Gastrocnemius medialis (tissue), 4 donors: Measurements from ENCODE around the gene TAPT1. TPM values are rescaled to one million over a fixed set of nuclear protein-coding genes. Genes with fewer than 3 reads are reported as not detected.
"Not testable (repeated sequence)": the region's sequence is repeated elsewhere in the genome, so short reads cannot be mapped to it uniquely, and the experiment has no call there.

Source experiments
- ATAC-seq, 2 donors: fragments of 150-250 bp; one replicate each; pipeline ENCODE4 v1.9.1; 2016
- DNase-seq, 2 donors: peaks; one replicate each; pipeline ENCODE4 v3.0.0-alpha.2; 2019
- H3K27ac ChIP-seq, 4 donors: fragments of 200-600 bp; sonication (generic); 1 replicate in 1 of 4; 2 replicates in 3 of 4; pipeline ENCODE4 v1.5.1; 2016 to 2018; ENCODE audit warnings: mild to moderate bottlenecking in 2 of 4, moderate library complexity in 1 of 4
- H3K27me3 ChIP-seq, 3 donors: fragments of 200-600 bp; sonication (generic) in 2 of 3; 1 replicate in 1 of 3; 2 replicates in 2 of 3; pipeline versions ENCODE4 v1.5.1 to v1.6.0; 2016 to 2019; ENCODE audit warnings: mild to moderate bottlenecking in 1 of 3, moderate library complexity in 1 of 3
- H3K36me3 ChIP-seq, 2 donors: fragments of 200-600 bp; sonication (generic) in 1 of 2; one replicate each; pipeline ENCODE4 v1.5.1; 2017 to 2018
- H3K4me1 ChIP-seq, 2 donors: fragments of 200-600 bp; sonication (generic) in 1 of 2; one replicate each; pipeline ENCODE4 v1.5.1; 2016 to 2017; ENCODE audit warnings: mild to moderate bottlenecking in 2 of 2
- H3K4me3 ChIP-seq, 4 donors: fragments of 200-600 bp; sonication (generic) in 3 of 4; 1 replicate in 1 of 4; 2 replicates in 3 of 4; pipeline ENCODE4 v1.5.1; 2016 to 2019; ENCODE audit warnings: mild to moderate bottlenecking in 2 of 4
- H3K9me3 ChIP-seq, 3 donors: fragments of 200-600 bp; sonication (generic) in 2 of 3; 1 replicate in 1 of 3; 2 replicates in 2 of 3; pipeline ENCODE4 v1.5.1; 2016 to 2019
- CTCF ChIP-seq, 5 experiments: fragments of 450-650 bp in 3 of 5; fragments of 200-600 bp in 2 of 5; sonication (generic) in 2 of 5; IDR thresholded peaks in 4 of 5; conservative IDR thresholded peaks in 1 of 5; 1 replicate in 4 of 5; 2 replicates in 1 of 5; pipeline ENCODE4 v1.5.1; 2016 to 2019; ENCODE audit warnings: antibody characterized with exemption in 5 of 5, mild to moderate bottlenecking in 3 of 5, moderate library complexity in 3 of 5
- POLR2A ChIP-seq, 2 donors: fragments of 450-650 bp; IDR thresholded peaks; one replicate each; pipeline ENCODE4 v1.6.1; 2017; ENCODE audit warnings: antibody characterized with exemption in 2 of 2, mild to moderate bottlenecking in 2 of 2, moderate library complexity in 2 of 2
- in situ Hi-C, 4 donors: fragments of 200-750 bp; cut with MboI; loops; one replicate each; pipeline versions ENCODE4 v1.15.0 to v1.8.0; 2017; ENCODE audit warnings: low sequenced_read_pairs in 4 of 4
- intact Hi-C: fragments of 100-400 bp; cut with DNase I; formaldehyde crosslinking; loops from one replicate; pipeline ENCODE4 v1.15.1; 2023; ENCODE audit warnings: low total_unique reads
- total RNA-seq, 4 donors: library from RNA; depleted of rRNA; stranded (reverse); fragments of >200 nt; gene quantifications; one replicate each; pipeline versions ENCODE4 v1.1.0 to v1.2.3, GENCODE V29; 2016

TAPT1 gene
- total RNA-seq, 4 donors from 2014 or later = 29.5 to 44.1 (median 40.8) TPM

- ATAC-seq (peak; percentile 80 to 90), DNase-seq (no peak)
- H3K27me3 ChIP-seq = no peaks in the 10 kb centered on the region
- H3K36me3 ChIP-seq = no peaks in the 10 kb centered on the region
- intact Hi-C loops (loop anchor here (2.0 kb wide), 1 partner anchor 68 kb away; no protein-coding TSS in a partner anchor), in situ Hi-C loops (loop anchor here in 2 of 4 donors (5.0 to 25.0 kb wide), 4 partner anchors 68 to 172 kb away; no protein-coding TSS in a partner anchor)
- H3K4me1 ChIP-seq = peaks cover 40 to 48% of the 10 kb centered on the region in 2 donors
- H3K4me3 ChIP-seq = peak overlapping the region in 1 of 4 donors; percentile 19
- TF ChIP-seq POLR2A (IDR thresholded peaks at IDR 0.05) (no peak), CTCF (IDR thresholded peaks at IDR 0.05 in 4 of 5, conservative IDR thresholded peaks at IDR 0.05 in 1 of 5) (peak in 3 of 5 experiments; percentile 19 to 35 (median 32))
- peak overlapping the region in 3 of 4 donors; percentile 12 to 44 (median 33) for H3K27ac ChIP-seq
- no peaks in the 10 kb centered on the region for H3K9me3 ChIP-seq
Measured at GRCh38 chr4:16196482-16197393, 29.5 kb downstream of the TAPT1 start.

- Histone ChIP-seq H3K27me3 (no peaks in the 10 kb centered on the region), H3K4me3 (no peak overlapping the region), H3K9me3 (no peaks in the 10 kb centered on the region), H3K4me1 (peaks cover 40 to 48% of the 10 kb centered on the region in 2 donors), H3K27ac (no peak overlapping the region), H3K36me3 (peaks cover 0 to 14% of the 10 kb centered on the region in 2 donors)
- in situ Hi-C loops = loop anchor here in 2 of 4 donors (5.0 to 25.0 kb wide), 4 partner anchors 70 to 170 kb away; no protein-coding TSS in a partner anchor
- DNase-seq (no peak), ATAC-seq (no peak)
- no peak for TF ChIP-seq POLR2A (IDR thresholded peaks at IDR 0.05)
- TF ChIP-seq CTCF (IDR thresholded peaks at IDR 0.05 in 4 of 5, conservative IDR thresholded peaks at IDR 0.05 in 1 of 5) = no peak
- intact Hi-C loops = no loop called here
Measured at GRCh38 chr4:16195209-16195608, 31.1 kb downstream of the TAPT1 start.

- H3K27me3 ChIP-seq, H3K4me3 ChIP-seq, DNase-seq, H3K9me3 ChIP-seq, H3K27ac ChIP-seq, intact Hi-C loops, ATAC-seq: not testable (repeated sequence)
- H3K36me3 ChIP-seq = peaks cover 0 to 18% of the 10 kb centered on the region in 2 donors
- peaks cover 40 to 48% of the 10 kb centered on the region in 2 donors for H3K4me1 ChIP-seq
- in situ Hi-C loops = loop anchor here in 2 of 4 donors (5.0 to 25.0 kb wide), 4 partner anchors 70 to 170 kb away; no protein-coding TSS in a partner anchor
Measured at GRCh38 chr4:16194798-16195197, 31.5 kb downstream of the TAPT1 start.

GRCh38 chr4:16194214-16194613 is 32.1 kb downstream of the TAPT1 start:
- Histone ChIP-seq H3K4me1 (peaks cover 40 to 48% of the 10 kb centered on the region in 2 donors), H3K27me3 (no peaks in the 10 kb centered on the region), H3K9me3 (no peaks in the 10 kb centered on the region), H3K36me3 (peaks cover 0 to 24% of the 10 kb centered on the region in 2 donors), H3K4me3 (no peak overlapping the region), H3K27ac (no peak overlapping the region)
- no peak for TF ChIP-seq CTCF (IDR thresholded peaks at IDR 0.05 in 4 of 5, conservative IDR thresholded peaks at IDR 0.05 in 1 of 5)
- no peak for TF ChIP-seq POLR2A (IDR thresholded peaks at IDR 0.05)
- ATAC-seq (no peak), DNase-seq (no peak)
- in situ Hi-C loops = loop anchor here in 2 of 4 donors (10.0 to 25.0 kb wide), 3 partner anchors 71 to 169 kb away; no protein-coding TSS in a partner anchor
- intact Hi-C loops = no loop called here
